ENCODE results near the gene MMP24. TPM values are rescaled to one million over a fixed set of nuclear protein-coding genes. Genes with fewer than 3 reads are reported as not detected.

MMP24 gene
- total RNA-seq, 1 donor from 2014 or later: 1.9 TPM

- H3K9me3 Mint-ChIP-seq: no peaks in the 10 kb centered on the region
- no peak overlapping the region for H3K4me3 Mint-ChIP-seq
- Histone ChIP-seq H3K4me2 (no peak overlapping the region), H3K27me3 (no peaks in the 10 kb centered on the region), H3K9ac (no peak overlapping the region), H3K9me3 (ENCODE audit: low read depth) (no peaks in the 10 kb centered on the region), H3K4me3 (no peak overlapping the region), H3K36me3 (no peaks in the 10 kb centered on the region), H4K20me1 (ENCODE audit: low read depth) (no peaks in the 10 kb centered on the region), H3K27ac (no peak overlapping the region), H2AFZ (replicated peaks) (no peak overlapping the region), H3K79me2 (ENCODE audit: low read depth) (no peaks in the 10 kb centered on the region), H3K4me1 (no peaks in the 10 kb centered on the region), H3F3A (ENCODE audit: low read depth) (no peaks in the 10 kb centered on the region)
- peaks cover 2% of the 10 kb centered on the region for H3K27me3 Mint-ChIP-seq (ENCODE audit: insufficient read depth, low read depth)
- H3K4me1 Mint-ChIP-seq: peaks cover 3% of the 10 kb centered on the region
- H3K27ac Mint-ChIP-seq: no peak overlapping the region
- TF ChIP-seq EZH2 (IDR thresholded peaks at IDR 0.05) (no peak), EZH2phosphoT487 (IDR thresholded peaks at IDR 0.05) (no peak)
- TF ChIP-seq, protein P1, sequence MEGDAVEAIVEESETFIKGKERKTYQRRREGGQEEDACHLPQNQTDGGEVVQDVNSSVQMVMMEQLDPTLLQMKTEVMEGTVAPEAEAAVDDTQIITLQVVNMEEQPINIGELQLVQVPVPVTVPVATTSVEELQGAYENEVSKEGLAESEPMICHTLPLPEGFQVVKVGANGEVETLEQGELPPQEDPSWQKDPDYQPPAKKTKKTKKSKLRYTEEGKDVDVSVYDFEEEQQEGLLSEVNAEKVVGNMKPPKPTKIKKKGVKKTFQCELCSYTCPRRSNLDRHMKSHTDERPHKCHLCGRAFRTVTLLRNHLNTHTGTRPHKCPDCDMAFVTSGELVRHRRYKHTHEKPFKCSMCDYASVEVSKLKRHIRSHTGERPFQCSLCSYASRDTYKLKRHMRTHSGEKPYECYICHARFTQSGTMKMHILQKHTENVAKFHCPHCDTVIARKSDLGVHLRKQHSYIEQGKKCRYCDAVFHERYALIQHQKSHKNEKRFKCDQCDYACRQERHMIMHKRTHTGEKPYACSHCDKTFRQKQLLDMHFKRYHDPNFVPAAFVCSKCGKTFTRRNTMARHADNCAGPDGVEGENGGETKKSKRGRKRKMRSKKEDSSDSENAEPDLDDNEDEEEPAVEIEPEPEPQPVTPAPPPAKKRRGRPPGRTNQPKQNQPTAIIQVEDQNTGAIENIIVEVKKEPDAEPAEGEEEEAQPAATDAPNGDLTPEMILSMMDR (IDR thresholded peaks at IDR 0.05): no peak
- no peak for DNase-seq (ENCODE audit: low spot score)
- no peaks in the 10 kb centered on the region for H3K36me3 Mint-ChIP-seq
Observed at GRCh38 chr20:35243317-35243716, 16.8 kb downstream of the MMP24 start.

DNA sequence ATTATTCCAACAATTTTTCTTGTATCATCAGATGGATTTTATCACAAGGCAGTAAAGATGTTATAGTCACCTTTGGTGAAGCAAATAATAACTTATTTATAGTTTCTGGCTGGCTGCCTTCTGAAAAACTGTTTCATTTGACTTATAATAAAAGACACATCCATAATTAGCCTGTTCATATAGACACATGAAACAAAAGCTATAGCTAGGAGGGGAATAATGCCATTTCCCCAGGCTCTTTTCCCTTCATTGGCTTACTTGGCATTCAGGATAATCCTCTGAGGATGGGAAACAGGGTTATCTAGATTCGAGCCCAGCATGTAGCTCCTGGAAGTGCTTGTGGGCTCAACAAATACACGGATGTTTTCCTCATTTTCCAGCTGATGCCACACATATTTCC, 17.5 kb downstream of the MMP24 start:
- Histone ChIP-seq H3K27ac (no peak overlapping the region), H3K9ac (no peak overlapping the region), H3K4me1 (no peaks in the 10 kb centered on the region), H4K20me1 (ENCODE audit: low read depth) (no peaks in the 10 kb centered on the region), H3K36me3 (no peaks in the 10 kb centered on the region), H3F3A (ENCODE audit: low read depth) (no peaks in the 10 kb centered on the region), H3K4me3 (no peak overlapping the region), H3K27me3 (no peaks in the 10 kb centered on the region), H3K79me2 (ENCODE audit: low read depth) (no peaks in the 10 kb centered on the region), H3K4me2 (no peak overlapping the region), H3K9me3 (ENCODE audit: low read depth) (no peaks in the 10 kb centered on the region), H2AFZ (replicated peaks) (no peak overlapping the region)
- peaks cover 5% of the 10 kb centered on the region for H3K4me1 Mint-ChIP-seq
- H3K4me3 Mint-ChIP-seq: no peak overlapping the region
- H3K27me3 Mint-ChIP-seq (ENCODE audit: insufficient read depth, low read depth): peaks cover 2% of the 10 kb centered on the region
- TF ChIP-seq EZH2phosphoT487 (IDR thresholded peaks at IDR 0.05): no peak
- TF ChIP-seq, protein P1 (IDR thresholded peaks at IDR 0.05): no peak
- TF ChIP-seq EZH2 (IDR thresholded peaks at IDR 0.05): no peak
- no peak for DNase-seq (ENCODE audit: low spot score)
- no peaks in the 10 kb centered on the region for H3K36me3 Mint-ChIP-seq
- no peaks in the 10 kb centered on the region for H3K9me3 Mint-ChIP-seq
- no peak overlapping the region for H3K27ac Mint-ChIP-seq

GRCh38 chr20:35246723-35247122, 20.2 kb downstream of the MMP24 start:
- H4K20me1 ChIP-seq (ENCODE audit: low read depth): no peaks in the 10 kb centered on the region
- H3K4me1 Mint-ChIP-seq: peaks cover 6% of the 10 kb centered on the region
- no peaks in the 10 kb centered on the region for H3K9me3 Mint-ChIP-seq
- no peak for DNase-seq (ENCODE audit: low spot score)
- no peaks in the 10 kb centered on the region for H3K79me2 ChIP-seq (ENCODE audit: low read depth)
- no peak overlapping the region for H3K27ac Mint-ChIP-seq
- H3K27me3 Mint-ChIP-seq (ENCODE audit: insufficient read depth, low read depth): peaks cover 2% of the 10 kb centered on the region
- no peaks in the 10 kb centered on the region for H3K36me3 Mint-ChIP-seq
- H3K9me3 ChIP-seq (ENCODE audit: low read depth): no peaks in the 10 kb centered on the region
- no peak overlapping the region for H3K27ac ChIP-seq
- H3F3A ChIP-seq (ENCODE audit: low read depth): no peaks in the 10 kb centered on the region
- H3K4me3 ChIP-seq: no peak overlapping the region
- H3K36me3 ChIP-seq: no peaks in the 10 kb centered on the region
- H2AFZ ChIP-seq (replicated peaks): no peak overlapping the region
- H3K27me3 ChIP-seq: no peaks in the 10 kb centered on the region
- H3K4me1 ChIP-seq: peaks cover 3% of the 10 kb centered on the region
- no peak overlapping the region for H3K9ac ChIP-seq
- no peak overlapping the region for H3K4me2 ChIP-seq
- H3K4me3 Mint-ChIP-seq: no peak overlapping the region
- TF ChIP-seq EZH2 (IDR thresholded peaks at IDR 0.05) (no peak), EZH2phosphoT487 (IDR thresholded peaks at IDR 0.05) (no peak)
- TF ChIP-seq, protein P1 (IDR thresholded peaks at IDR 0.05): no peak

Data from neural progenitor cell (in vitro differentiated cells).